GM20431 (cell line): ENCODE results near the gene CYP27A1.

Experiments
- in situ Hi-C: fragments of 300-500 bp; cut with MseI, MboI; formaldehyde crosslinking; loops from one replicate; pipeline ENCODE4 v1.15.0; 2020; ENCODE audit warnings: low sequenced_read_pairs; ENCODE audit not compliant: unreplicated experiment

Gene CYP27A1

DNA sequence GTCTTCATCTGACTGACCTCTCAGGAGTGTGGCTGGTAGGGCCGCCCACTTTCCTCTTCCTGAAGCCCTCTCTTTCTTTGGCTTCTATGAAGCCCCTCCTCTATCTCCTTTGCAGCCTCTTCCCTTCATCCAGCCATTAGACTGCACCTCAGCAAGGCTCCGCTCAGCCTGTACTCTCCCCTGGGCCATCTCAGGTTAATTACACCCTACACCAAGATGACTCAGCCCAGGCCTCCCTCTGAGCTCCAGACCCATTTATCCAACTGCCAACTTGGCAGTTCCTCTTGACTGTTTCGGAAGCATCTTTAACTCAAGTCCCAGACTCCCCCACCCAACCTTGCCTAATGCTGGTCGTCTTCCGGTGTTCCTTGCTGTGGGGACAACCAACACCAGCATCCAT is 71.8 kb downstream of the CYP27A1 start:
- in situ Hi-C loops: no loop called here

DNA sequence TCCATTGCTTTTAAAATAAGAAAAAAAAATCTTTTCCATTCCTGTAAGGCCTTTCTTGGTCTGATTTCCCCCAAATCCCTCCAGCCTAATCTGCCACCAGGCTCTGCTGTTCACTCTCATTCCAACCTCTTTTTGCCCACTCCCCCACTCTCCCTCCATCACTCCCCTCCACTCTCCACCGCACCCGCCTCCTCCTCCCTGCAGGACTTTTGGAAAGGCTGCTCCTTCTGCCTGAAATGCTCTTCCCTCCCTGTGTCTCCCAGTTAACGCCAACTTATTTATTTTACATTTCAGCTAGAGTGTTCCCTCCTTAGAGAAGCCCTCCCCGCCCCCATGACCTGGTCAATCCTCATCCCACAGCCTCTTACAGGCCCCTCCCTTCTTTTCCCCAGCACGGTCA is 72.9 kb downstream of the CYP27A1 start:
- in situ Hi-C loops: no loop called here

DNA sequence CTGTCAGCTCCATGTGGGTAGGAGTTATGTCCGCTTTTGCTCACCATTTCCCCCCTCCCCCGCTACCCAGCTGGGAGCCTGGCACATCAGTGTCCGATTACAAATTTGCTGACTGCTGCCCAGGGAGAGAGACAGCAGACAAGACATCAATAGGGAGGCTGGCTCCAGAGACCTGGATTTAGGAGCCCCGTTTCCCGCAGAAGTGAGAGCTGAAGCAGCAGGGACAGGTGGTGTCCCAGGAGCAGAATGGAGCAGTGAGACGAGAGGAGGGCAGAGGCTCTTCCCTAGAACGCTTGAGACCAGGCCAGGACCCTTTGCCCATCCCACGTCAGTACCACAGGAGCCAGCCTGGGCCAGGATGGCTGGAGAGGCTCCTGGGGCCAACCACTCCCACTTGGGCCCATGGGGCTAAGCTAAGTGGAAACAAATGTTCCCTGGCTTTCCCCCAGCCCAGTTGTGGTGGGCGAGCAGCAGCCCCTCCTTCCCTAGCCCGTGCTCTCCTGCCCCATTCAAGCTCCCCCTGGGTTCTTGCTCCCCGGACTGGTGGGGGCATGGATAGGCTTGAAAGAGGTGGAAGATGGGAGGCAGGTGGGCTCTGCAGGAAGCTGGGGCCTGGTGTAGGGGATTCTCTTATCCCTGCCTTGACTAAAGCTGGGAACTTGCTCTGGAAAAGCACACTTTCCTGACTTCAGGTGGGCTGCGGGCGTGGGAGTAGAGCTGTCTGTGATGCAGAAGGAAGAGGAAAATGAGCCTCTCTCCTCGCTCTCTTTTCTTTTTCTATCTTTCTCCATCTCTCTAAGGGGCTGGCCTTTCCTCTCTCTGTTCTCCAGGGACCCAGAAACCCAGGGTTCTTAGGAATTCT is 73.6 kb downstream of the CYP27A1 start:
- in situ Hi-C loops: no loop called here

DNA sequence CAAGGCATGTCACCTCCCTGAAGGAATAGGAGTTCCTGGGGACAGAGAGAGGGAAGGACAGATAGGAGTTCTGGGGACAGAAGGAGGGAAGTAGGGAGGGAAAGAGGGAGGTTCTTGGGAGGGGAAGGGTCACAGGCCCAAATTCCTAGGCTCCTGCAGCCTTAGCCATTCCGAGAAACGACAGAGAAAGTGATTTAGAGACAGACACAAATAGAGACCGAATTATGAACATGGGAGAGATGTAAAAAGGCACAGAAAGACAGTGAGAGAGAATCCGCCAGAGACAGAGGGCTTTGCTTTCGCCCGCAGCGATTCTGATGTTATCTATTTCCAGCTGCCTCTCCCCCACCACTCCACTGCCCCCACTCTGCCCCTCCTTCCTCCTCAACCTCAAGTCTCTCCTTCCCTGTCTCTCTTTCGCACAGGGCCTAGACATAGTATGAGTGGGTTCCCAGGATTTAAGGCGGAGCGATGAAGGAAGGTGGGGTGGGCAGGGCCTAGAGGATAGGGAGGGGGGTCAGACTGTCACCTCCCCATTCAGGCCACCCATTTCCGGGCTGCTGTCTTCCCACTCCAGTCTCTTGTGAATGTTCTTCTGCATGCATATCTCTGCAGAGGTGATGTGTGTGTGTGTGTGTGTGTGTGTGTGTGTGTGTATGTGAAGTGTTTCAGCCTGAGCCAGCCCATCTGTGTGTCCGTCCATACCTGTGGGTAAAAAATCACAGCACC is 74.4 kb downstream of the CYP27A1 start:
- in situ Hi-C loops: no loop called here

DNA sequence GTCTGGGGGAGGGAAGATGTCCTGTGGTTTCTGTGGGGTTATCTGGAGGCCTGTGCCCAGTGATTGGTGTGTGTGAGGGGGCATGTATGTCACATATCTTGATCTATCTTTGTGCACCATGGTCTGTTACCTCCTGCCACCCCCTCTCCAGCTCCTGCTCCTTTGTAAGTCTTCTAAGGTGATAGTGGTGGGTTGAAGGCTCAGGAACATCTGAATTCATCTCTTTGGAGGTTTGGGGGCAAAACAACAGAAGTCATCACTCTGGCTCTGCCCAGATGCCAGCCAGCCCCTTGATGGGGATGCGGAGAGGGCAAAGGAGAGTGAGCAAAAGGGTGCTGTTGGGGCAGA is 74.9 kb downstream of the CYP27A1 start:
- in situ Hi-C loops: no loop called here

DNA sequence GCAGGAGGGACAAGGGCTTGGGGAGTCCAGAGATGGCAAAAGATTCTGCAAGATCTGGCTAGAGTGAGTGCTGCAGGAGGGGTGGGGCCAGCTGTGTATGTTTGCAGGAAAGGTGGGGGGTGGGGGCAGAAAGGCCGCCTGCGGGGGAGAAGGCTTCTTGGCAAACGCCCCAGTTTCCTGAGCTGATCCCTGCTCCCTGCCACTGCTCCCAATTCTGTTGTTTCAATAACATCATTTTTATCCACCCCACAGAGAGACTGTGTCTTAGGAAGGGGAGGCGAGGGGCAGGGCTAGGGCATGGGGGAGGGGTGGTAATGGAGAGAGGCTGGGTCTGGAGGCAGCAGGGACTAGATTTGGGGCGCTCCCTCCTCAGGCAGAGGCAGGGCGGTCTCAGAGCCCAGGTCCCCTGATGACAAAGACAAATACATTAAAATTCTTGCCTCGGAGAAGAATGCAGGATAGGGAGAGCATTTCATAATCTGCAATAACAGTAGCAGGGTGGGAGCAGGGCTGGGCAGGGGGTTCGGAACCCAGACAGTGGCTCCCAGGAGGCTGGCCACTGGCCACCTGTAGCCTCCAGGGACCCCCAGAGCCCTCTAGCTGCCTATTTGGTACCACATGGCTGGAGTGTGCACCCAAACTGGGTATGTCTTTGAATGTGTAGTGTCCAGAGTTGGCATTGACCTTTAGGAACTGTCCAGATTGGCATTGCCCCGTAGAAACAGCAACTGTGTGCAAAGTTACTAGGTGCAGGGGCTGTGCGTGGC is 75.6 kb downstream of the CYP27A1 start:
- in situ Hi-C loops: no loop called here

DNA sequence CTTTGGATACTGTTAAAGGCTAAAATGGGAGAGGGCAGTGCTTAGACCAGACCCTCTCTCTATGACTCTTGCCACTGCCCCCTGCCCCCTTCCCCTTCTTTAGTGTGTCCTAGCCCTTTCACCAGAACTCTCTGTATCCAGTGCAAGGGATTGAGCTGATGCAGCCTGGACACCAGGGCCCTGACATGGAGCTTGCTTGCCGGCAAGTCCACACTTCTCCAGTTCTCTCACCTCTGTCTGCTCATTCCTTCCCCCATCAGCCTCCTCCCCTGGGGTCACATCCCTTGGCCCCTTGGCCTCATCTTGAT is 76.1 kb downstream of the CYP27A1 start:
- in situ Hi-C loops: no loop called here

DNA sequence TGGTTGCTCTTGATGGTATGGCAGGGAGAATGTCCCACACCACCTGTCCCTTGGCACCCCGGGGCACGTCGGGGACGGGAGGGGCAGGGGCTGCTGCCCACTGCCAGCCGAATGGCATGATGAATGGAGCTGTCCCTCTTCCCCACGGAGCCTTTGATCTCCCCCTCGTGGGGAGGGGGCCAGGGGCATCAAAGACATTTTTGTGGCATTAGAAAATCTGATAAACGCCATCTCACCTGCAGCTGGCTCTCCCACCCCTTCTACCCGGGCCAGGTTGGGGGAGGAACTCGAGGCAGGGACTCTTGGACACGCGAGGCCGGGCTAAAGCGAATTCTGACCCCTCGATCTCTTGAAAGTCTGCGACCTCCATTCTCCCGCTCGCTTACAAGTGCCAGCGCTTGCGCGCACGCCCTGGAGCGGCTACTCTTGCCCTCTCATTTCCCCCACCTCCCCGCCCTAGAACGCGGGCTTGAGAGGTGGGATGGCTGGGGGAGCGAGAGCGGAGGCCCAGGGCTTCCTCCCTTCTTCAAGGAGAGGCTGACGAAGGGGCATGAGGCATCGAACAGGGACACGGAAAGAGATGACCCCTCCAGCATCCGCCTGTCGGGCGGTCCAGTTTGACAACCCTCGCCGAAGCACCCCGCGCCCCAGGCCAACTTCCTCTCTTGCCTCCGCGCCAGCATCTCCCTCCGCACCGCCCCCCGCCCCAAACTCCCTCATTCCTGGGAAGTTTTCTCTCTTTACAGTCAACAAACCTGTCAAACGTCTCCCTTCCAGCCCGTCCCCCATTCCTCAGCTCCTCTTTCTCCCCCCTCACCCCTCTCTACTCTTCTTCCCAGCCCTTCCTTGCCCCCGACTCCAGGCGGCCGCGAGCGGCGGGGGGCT is 77.0 kb downstream of the CYP27A1 start:
- in situ Hi-C loops: no loop called here

DNA sequence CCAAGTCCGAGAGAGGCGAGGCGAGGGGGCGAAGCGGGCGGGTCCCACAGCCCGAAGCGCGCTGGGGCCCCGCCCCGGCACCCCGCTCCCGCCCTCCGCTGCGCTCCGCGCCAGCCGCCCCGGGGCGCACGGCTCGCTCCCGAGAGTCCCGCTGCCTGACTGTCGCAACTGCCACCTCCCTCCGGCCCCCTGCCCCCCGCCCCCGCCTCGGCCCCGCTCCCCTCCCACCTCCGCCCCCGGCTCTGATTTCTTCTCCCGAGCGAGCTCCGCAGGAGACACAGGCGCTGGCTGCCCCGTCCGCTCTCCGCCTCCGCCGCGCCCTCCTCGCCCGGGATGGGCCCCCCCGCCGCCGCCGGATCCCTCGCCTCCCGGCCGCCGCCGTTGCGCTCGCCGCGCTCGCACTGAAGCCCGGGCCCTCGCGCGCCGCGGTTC is 77.6 kb downstream of the CYP27A1 start, which contains the start of gene WNT6:
Gene WNT6 (plus strand): TSS at position 250 of the 432 bp plus-strand sequence. CDS start 233 bp downstream, outside the sequence.
- in situ Hi-C loops: no loop called here

DNA sequence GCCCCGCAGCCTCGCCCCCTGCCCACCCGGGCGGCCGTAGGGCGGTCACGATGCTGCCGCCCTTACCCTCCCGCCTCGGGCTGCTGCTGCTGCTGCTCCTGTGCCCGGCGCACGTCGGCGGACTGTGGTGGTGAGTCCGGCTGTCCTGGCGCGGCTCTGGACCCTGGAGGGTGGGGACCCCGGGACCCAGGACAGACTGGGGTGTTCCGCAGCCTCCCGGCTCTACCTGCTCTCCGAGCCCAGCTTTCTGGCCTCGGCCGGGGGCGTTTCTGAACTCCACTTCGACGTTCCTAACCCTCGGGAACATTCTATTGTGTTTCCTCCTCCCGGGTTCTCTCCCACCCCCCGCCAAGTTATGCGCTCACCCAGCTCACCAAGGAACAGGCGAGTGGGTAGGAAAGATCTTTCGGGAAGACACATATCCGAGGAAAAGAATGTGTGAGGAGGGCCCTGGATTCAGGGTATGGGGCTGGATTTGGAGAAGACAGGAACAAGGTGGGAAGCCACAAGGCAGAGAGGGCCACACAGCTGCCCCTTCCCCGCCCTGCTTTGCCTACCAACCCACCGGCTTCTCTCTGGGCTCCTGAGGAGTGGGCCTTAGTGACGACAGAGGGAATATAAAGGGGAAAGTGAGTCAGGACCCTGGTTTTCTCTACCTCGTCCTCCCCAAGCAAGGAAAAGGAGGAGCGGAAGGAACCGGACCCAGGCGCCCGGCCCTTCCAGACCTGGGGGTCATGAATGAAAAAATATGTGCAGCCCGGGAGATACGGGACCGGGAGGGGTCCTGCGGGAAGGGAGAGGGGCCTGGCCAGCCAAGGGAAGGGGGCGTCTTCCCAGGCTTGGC is 78.3 kb downstream of the CYP27A1 start:
- in situ Hi-C loops: no loop called here

DNA sequence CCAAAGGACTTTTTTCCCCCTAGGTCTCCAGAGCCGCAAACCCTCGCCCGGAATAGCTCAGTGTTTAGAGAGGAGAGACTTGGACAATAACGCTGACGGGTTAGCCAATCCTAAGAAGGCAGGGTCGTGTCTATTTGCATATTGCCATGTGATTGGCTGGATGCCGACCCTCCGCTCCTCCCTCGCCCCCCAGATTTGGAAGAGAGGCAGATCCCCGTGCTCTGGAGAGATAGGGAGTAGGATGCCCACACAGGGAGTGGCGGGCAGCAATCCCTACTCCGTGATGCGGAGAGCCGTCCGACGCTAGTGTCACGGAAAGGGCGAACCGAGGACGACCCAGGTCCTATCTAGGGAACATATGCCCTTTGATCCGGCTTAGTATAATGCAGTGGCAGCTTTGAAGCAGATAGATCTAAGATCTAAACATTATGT is 79.0 kb downstream of the CYP27A1 start:
- in situ Hi-C loops: no loop called here

DNA sequence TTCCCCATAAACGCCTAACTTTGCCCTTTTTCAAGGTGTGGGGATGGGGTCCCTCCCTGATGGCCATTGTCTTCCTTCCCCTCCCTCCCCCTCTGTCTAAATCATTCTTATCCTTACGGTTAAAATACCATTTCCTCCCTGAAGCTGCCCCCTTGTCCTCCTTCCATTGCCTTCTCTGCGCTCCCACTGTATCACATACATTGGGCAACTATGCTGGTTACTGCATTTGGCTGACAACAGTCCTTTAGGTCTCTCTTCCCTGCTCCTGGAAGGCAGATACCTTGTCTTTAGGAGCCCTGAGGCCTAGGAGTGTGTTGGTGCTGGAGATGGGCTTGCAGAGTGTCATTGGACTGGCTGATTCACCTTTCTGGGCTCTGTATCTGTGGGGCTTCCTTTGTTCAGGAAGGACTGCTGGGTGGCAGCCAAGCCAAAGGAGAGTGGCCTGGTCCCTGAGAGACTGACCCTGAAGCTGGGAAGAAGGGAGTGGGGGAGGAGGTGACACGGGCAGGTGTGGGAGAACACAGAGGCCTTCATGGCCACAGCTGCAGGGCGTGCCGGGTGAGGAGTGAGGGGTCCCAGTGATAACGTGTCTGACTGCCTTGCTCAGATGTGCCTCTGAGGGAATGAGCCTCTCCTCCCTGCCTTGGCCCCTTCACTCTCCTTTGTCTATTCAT is 79.8 kb downstream of the CYP27A1 start:
- in situ Hi-C loops: no loop called here

DNA sequence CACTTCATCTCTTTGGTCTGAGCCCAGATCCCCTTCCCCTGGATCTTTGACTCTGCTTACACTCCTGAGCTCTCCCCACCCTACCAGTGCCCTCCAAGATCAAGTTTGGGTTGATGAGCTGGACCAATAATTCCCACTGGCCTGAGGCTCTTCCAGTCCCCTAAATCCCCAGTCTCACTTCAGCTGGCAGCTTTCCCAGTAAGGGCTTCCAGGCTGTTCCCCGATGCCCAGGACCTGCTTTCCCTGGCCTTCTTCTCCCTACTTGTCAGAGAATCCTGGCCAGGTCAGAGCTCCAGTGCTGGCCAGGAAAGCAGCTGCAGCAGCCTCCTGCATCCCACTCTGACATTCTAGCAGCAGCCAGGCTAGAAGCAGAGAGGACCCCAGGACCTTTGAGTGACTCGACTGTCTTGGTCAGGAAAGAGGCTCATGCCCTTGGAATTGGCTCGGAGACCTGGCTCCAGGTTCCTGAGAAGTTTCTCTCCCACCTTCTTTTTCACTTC is 81.1 kb downstream of the CYP27A1 start:
- in situ Hi-C loops: no loop called here
